ENCODE results near the gene TMEM220.
"Not testable (repeated sequence)": the region's sequence is repeated elsewhere in the genome, so short reads cannot be mapped to it uniquely, and the experiment has no call there.

Gene TMEM220

GRCh38 chr17:10754861-10755591 is 25.2 kb upstream of the TMEM220 start:
- no peak for DNase-seq (ENCODE audit: low read depth)

- DNase-seq (ENCODE audit: low read depth): peak; percentile 25
These were observed 24.3 kb upstream of the TMEM220 start for GRCh38 chr17:10754109-10754508.

GRCh38 chr17:10752696-10753095 is 22.9 kb upstream of the TMEM220 start:
- no peak for DNase-seq (ENCODE audit: low read depth)

- no peak for DNase-seq (ENCODE audit: low read depth)
These were observed 21.7 kb upstream of the TMEM220 start for GRCh38 chr17:10751563-10751962.

- DNase-seq (ENCODE audit: low read depth): no peak
These were observed 20.4 kb upstream of the TMEM220 start for GRCh38 chr17:10750210-10750609.

- no peak for DNase-seq (ENCODE audit: low read depth)
These were observed 18.8 kb upstream of the TMEM220 start for GRCh38 chr17:10748531-10749181.

- no peak for DNase-seq (ENCODE audit: low read depth)
These were observed 15.4 kb upstream of the TMEM220 start for GRCh38 chr17:10745231-10745630.

- no peak for DNase-seq (ENCODE audit: low read depth)
These were observed 14.7 kb upstream of the TMEM220 start for GRCh38 chr17:10744501-10745000.

- DNase-seq (ENCODE audit: low read depth): no peak
These were observed 13.6 kb upstream of the TMEM220 start for GRCh38 chr17:10743316-10744009.

- no peak for DNase-seq (ENCODE audit: low read depth)
These were observed 12.6 kb upstream of the TMEM220 start for GRCh38 chr17:10742431-10742830.

GRCh38 chr17:10741416-10742135 is 11.8 kb upstream of the TMEM220 start:
- no peak for DNase-seq (ENCODE audit: low read depth)

- DNase-seq (ENCODE audit: low read depth): no peak
These were observed 9.6 kb upstream of the TMEM220 start for GRCh38 chr17:10739386-10739785.

GRCh38 chr17:10738521-10739258 is 8.9 kb upstream of the TMEM220 start:
- no peak for DNase-seq (ENCODE audit: low read depth)

GRCh38 chr17:10737736-10738135 is 7.9 kb upstream of the TMEM220 start:
- DNase-seq (ENCODE audit: low read depth): no peak

GRCh38 chr17:10737168-10737622 is 7.4 kb upstream of the TMEM220 start:
- DNase-seq (ENCODE audit: low read depth): peak; percentile 12

- DNase-seq (ENCODE audit: low read depth): no peak
These were observed 6.0 kb upstream of the TMEM220 start for GRCh38 chr17:10735821-10736220.

- no peak for DNase-seq (ENCODE audit: low read depth)
These were observed 5.4 kb upstream of the TMEM220 start for GRCh38 chr17:10735251-10735650.

GRCh38 chr17:10733666-10734065 is 3.8 kb upstream of the TMEM220 start:
- no peak for DNase-seq (ENCODE audit: low read depth)

GRCh38 chr17:10732121-10732520 is 2.3 kb upstream of the TMEM220 start:
- DNase-seq (ENCODE audit: low read depth): not testable (repeated sequence)

GRCh38 chr17:10731408-10731879 is 1.6 kb upstream of the TMEM220 start:
- no peak for DNase-seq (ENCODE audit: low read depth)

- not testable (repeated sequence) for DNase-seq (ENCODE audit: low read depth)
These were observed 424 bp upstream of the TMEM220 start for GRCh38 chr17:10730247-10730646.

All from CMK (cell line).